Measurements from ENCODE around the gene CXCL12.

CXCL12 gene

GRCh38 chr10:44333511-44333910, 51.4 kb downstream of the CXCL12 start:
- no peak for DNase-seq

- no peak for DNase-seq
These were observed 52.4 kb downstream of the CXCL12 start for GRCh38 chr10:44332465-44332864.

GRCh38 chr10:44330431-44330830, 54.5 kb downstream of the CXCL12 start:
- DNase-seq, result no peak

- DNase-seq, result no peak
These were observed 57.4 kb downstream of the CXCL12 start for GRCh38 chr10:44327461-44327860.
